Esophagus muscularis mucosa (tissue), 3 donors: ENCODE measurements around the gene TWF2.
A peak's percentile ranks its signal among the peaks of the same experiment; 100 is the strongest.

Experiments used
- CTCF ChIP-seq, 3 experiments: fragments of 200-600 bp in 2 of 3; fragments of 450-650 bp in 1 of 3; sonication (generic) in 2 of 3; IDR thresholded peaks; one replicate each; pipeline ENCODE4 v1.5.1; 2017 to 2019; ENCODE audit warnings: antibody characterized with exemption in 3 of 3, mild to moderate bottlenecking in 2 of 3, moderate library complexity in 1 of 3
- POLR2A ChIP-seq: fragments of 450-650 bp; IDR thresholded peaks from one replicate; pipeline ENCODE4 v1.6.1; 2017; ENCODE audit warnings: antibody characterized with exemption, moderate library complexity, mild to moderate bottlenecking, low read depth
- POLR2AphosphoS5 ChIP-seq, 2 donors: sonication (generic); formaldehyde crosslinking; IDR thresholded peaks; one replicate each; pipeline ENCODE4 v1.6.1; 2017; ENCODE audit warnings: antibody characterized with exemption in 2 of 2

GRCh38 chr3:52243791-52244628 lies 5.1 kb upstream of the TWF2 start:
- TF ChIP-seq CTCF (IDR thresholded peaks at IDR 0.05) (no peak), POLR2A (no peak), POLR2AphosphoS5 (IDR thresholded peaks at IDR 0.05) (peak in 1 of 2 donors; percentile 7)
